ENCODE data around the gene COQ5. TPM values are rescaled to one million over a fixed set of nuclear protein-coding genes. Genes with fewer than 3 reads are reported as not detected.

The COQ5 gene
- total RNA-seq, 1 donor from 2014 or later: 23.2 TPM

DNA sequence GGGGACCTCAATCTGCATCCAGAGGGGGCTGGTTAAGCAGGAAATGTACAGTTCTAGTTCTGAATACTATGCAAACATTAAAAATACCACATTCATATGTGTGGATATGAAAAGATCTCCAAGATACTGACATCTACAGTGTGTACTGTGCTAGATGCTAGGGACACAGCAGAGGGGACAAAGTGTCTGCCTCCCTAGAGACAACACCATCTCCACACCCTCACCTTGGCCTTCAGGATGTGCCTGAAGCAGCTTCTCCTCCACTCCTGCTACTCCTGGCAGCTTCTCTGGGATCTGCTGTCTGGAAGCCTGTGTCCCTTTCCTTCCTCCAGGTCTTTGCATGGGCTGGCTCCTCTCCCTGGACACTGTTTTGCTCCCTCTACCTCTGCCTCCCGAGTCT, 48.7 kb downstream of the COQ5 start:
- no peak for ATAC-seq

GRCh38 chr12:120479458-120479857, 49.5 kb downstream of the COQ5 start:
- ATAC-seq: peak; percentile 51

- no peak for ATAC-seq
Observed at GRCh38 chr12:120475643-120476042, 53.3 kb downstream of the COQ5 start.

- peak; percentile 95 for ATAC-seq
Observed at GRCh38 chr12:120474616-120474960, 54.4 kb downstream of the COQ5 start.

DNA sequence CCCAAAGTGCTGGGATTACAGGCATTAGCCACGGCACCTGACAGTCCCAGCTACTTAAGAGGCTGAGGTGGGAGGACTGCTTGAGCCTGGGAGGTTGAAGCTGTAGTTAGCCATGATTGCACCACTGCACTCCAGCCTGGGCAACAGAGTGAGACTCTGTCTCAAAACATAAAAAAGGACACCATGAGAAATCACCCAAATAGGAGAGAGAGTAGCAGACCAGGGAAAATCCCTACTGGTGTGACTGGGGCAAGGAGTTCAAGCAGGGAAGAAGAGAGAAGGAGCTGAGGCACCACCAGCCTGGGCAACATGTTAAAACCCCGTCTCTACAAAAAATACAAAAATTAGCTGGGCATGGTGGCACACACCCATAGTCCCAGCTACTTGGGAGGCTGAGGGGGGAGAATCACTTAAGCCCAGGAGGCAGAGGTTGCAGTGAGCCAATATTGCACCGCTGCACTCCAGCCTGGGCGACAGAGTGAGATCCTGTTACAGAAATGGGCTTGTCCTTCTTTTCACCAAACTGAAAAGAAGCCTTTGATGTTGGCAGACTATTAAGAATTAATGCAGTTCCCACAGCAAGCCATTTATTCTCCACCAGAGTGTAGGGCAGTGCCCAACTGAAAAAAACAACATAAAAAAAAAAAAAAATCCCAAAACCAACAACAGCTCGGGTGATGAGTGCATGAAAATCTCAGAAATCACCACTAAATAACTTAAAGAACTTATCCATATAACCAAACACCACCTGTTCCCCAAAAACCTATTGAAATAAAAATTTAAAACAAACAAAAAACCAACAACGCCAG, 54.9 kb downstream of the COQ5 start:
- no peak for ATAC-seq

DNA sequence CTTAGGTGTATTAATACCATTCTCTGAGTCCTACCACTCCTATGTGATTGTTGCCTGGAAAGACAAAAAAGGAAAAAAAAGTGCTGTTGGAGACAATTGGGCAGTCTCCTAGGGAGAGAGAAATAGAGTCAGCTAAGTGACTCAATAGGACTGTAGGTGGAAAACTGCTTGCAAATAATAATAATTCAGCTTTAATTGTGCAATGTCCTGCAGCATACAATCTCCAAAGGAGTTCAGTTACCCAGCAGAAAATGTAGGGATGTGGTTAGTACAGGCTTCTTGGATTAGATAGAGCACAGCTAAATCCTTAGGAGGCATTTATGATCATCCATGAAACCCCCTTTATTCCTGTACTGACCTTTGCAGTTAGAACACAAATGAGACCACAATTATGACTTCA, 56.4 kb downstream of the COQ5 start:
- ATAC-seq: no peak

GRCh38 chr12:120470150-120470784, 58.7 kb downstream of the COQ5 start:
- peak; percentile 3 for ATAC-seq

- ATAC-seq: peak; percentile 88
Observed at GRCh38 chr12:120469450-120470149, 59.4 kb downstream of the COQ5 start, which contains the start of gene SRSF9. SRSF9 (minus strand) TSS chr12:120469748; CDS start chr12:120469609, 139 bp downstream.

DNA sequence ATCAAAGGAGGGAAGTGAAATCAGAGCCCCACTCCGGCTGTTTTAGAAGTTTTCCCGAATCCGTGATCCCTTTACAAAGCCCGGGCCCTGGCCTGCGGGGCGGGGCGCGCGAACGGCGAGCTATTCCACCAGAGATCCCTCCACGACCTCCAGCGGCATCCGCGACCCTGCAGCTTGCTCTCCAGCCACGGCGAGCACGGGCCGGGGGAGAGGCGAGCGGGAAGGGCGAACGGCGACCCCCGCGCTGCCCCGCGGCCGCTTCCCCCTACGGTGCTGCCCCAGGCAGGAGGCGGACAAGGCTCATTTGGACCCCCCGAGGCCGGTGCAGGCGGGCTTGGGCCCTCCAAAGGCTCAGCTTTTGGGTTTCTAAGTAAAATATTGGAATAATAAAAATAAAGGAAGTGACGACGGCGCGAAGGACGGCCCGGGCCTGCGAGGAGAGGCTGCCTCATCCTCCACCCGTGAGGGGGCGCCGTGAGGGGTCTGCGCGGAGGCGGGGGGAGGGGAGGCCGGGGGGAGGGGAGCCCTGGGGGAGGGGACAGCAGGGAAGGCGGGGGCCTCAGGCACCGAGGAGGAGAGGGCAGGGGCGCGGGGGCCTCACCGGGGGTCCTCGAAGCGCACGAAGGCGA, 60.0 kb downstream of the COQ5 start:
- ATAC-seq: no peak

GRCh38 chr12:120468325-120468820, 60.6 kb downstream of the COQ5 start:
- ATAC-seq: peak; percentile 2

- ATAC-seq: no peak
Observed at GRCh38 chr12:120467439-120467838, 61.5 kb downstream of the COQ5 start.

- no peak for ATAC-seq
Observed at GRCh38 chr12:120466560-120467315, 62.2 kb downstream of the COQ5 start.

- ATAC-seq: no peak
Observed at GRCh38 chr12:120465756-120466155, 63.2 kb downstream of the COQ5 start.

DNA sequence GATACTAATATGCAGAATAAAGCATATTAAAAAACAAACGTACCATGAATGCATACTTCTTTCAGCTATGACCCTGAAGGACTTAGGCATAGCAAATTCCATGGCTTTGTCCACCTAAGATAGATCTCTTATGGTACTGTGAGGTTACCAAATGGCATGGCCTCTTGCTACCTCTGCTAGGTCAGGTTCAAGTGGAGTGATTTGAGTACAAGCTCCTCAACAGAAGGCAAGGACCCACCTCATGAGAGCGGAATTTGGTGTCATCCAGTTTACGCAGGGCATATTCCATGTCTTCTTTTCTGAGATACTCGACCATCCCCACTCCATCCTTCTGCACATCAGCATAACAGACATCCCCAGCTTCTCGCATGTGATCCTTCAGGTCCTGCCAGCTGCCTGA, 65.2 kb downstream of the COQ5 start:
- no peak for ATAC-seq

- no peak for ATAC-seq
Observed at GRCh38 chr12:120462099-120462640, 66.8 kb downstream of the COQ5 start.

GRCh38 chr12:120460157-120460556, 68.8 kb downstream of the COQ5 start:
- no peak for ATAC-seq

- no peak for ATAC-seq
Observed at GRCh38 chr12:120457133-120457532, 71.8 kb downstream of the COQ5 start.

DNA sequence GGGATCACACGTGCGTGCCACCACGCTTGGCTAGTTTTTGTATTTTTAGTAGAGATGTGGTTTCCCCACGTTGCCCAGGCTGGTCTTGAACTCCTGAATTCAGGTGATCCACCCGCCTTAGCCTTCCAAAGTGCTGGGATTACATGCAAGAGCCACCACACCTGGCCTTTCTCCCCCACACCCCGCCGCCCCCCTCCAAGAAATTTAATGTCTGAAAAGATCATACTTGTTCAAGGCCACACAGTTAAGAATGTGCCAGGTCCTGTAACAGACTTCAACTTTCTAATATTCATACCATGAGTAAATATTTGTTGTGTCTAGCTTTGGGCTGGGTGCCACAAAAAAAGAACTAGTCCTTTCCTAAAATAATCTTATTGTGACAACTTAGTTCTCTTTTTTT, 73.7 kb downstream of the COQ5 start:
- no peak for ATAC-seq

DNA sequence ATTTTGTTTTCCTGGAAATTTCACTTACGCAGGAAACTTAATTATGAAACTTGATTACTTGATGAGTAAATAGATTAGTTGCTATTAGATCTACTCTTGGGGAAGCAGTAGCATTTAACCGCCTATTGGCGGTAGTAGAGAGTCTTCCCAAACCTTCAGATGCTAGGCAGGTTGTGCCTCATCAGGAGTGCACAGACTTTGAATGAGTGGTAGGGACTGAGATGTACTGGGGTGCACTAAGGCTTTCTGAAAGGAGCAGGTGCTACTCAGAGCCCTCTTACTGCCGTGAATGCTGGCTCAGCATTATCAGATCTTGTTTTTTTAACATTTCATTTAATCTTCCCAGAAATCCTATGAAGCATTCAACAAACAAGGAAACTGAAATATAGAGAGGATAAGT, 75.0 kb downstream of the COQ5 start:
- peak; percentile 70 for ATAC-seq

Data from esophagus mucosa (tissue), 1 donor.